A549 treated with RU486 at 1 μM for 4 hours (cell line): Measurements from ENCODE around the gene PDIA2. TPM values are rescaled to one million over a fixed set of nuclear protein-coding genes. Genes with fewer than 3 reads are reported as not detected.

ENCODE experiments used
- total RNA-seq: library from RNA; stranded (reverse); fragments of 200-300 nt; extraction: Qiagen RNA extraction; gene quantifications from 5 replicates; pipeline ENCODE4 v1.2.3, GENCODE V29; 2022; ENCODE audit warnings: low read depth

Gene PDIA2
- total RNA-seq, result 0.13 to 0.64 TPM (median 0.31 TPM) in 4 of 5 replicates, not detected in the other

GRCh38 chr16:283033-283805 is at the start of gene PDIA2:
Gene PDIA2 (plus strand): TSS chr16:283164. CDS start chr16:283170, 6 bp downstream.

GRCh38 chr16:234468-235305 is 48.3 kb upstream of the PDIA2 start, which contains the start of gene FAM234A:
Gene FAM234A (plus strand): TSS chr16:234821. CDS start chr16:254414, 19,593 bp downstream.

GRCh38 chr16:275786-276232 is 7.2 kb upstream of the PDIA2 start, which contains the start of gene RGS11:
Gene RGS11 (minus strand): TSS chr16:275944. CDS start chr16:275911, 33 bp downstream.

GRCh38 chr16:280552-280951 is 2.4 kb upstream of the PDIA2 start, which contains the start of gene ARHGDIG:
Gene ARHGDIG (plus strand): TSS chr16:280591. CDS start chr16:280681, 90 bp downstream.

Other genes starting within 250 kb of the PDIA2 start
- 35.9 to 42.8 TPM (median 42.4 TPM) in 5 replicates for gene POLR3K, start 229.6 kb upstream of the PDIA2 start, total RNA-seq
- gene SNRNP25, start 229.3 kb upstream of the PDIA2 start, total RNA-seq, result 56.8 to 85.9 TPM (median 71.1 TPM) in 5 replicates
- gene RHBDF1, start 210.5 kb upstream of the PDIA2 start, total RNA-seq, result 17.0 to 29.1 TPM (median 25.8 TPM) in 5 replicates
- 61.0 to 78.2 TPM (median 72.5 TPM) in 5 replicates for gene MPG, start 204.9 kb upstream of the PDIA2 start, total RNA-seq
- gene NPRL3, start 144.5 kb upstream of the PDIA2 start, total RNA-seq, result 21.2 to 30.4 TPM (median 27.7 TPM) in 5 replicates
- gene HBZ, start 130.5 kb upstream of the PDIA2 start, total RNA-seq, result 0.14 TPM in 1 of 5 replicates, not detected in the others
- gene HBM, start 117.2 kb upstream of the PDIA2 start, total RNA-seq, result not detected in 5 replicates
- 0.55 to 0.80 TPM (median 0.57 TPM) in 3 of 5 replicates, not detected in the others for gene HBA2, start 110.3 kb upstream of the PDIA2 start, total RNA-seq
- 0.55 to 1.8 TPM (median 1.1 TPM) in 4 of 5 replicates, not detected in the other for gene HBA1, start 106.5 kb upstream of the PDIA2 start, total RNA-seq
- gene HBQ1, start 102.7 kb upstream of the PDIA2 start, total RNA-seq, result 6.1 to 7.9 TPM (median 6.9 TPM) in 5 replicates
- gene LUC7L, start 53.7 kb upstream of the PDIA2 start, total RNA-seq, result 42.5 to 51.2 TPM (median 50.0 TPM) in 5 replicates
- gene FAM234A, start 48.3 kb upstream of the PDIA2 start, total RNA-seq, result 40.5 to 52.4 TPM (median 48.2 TPM) in 5 replicates
- gene RGS11, start 7.2 kb upstream of the PDIA2 start, total RNA-seq, result 2.7 to 5.9 TPM (median 4.2 TPM) in 5 replicates
- 1.8 to 3.6 TPM (median 2.5 TPM) in 5 replicates for gene ARHGDIG, start 2.6 kb upstream of the PDIA2 start, total RNA-seq
- gene AXIN1, start 69.6 kb downstream of the PDIA2 start, total RNA-seq, result 30.0 to 37.7 TPM (median 35.5 TPM) in 5 replicates
- 119 to 135 TPM (median 129 TPM) in 5 replicates for gene MRPL28, start 87.4 kb downstream of the PDIA2 start, total RNA-seq
- gene PGAP6, start 98.8 kb downstream of the PDIA2 start, total RNA-seq, result 27.5 to 40.7 TPM (median 35.0 TPM) in 5 replicates
- gene NME4, start 114.0 kb downstream of the PDIA2 start, total RNA-seq, result 286 to 471 TPM (median 425 TPM) in 5 replicates
- gene DECR2, start 118.7 kb downstream of the PDIA2 start, total RNA-seq, result 18.8 to 30.2 TPM (median 25.3 TPM) in 5 replicates
- gene RAB11FIP3, start 142.5 kb downstream of the PDIA2 start, total RNA-seq, result 16.4 to 22.4 TPM (median 18.8 TPM) in 5 replicates
- 41.1 to 84.0 TPM (median 73.2 TPM) in 5 replicates for gene CAPN15, start 244.5 kb downstream of the PDIA2 start, total RNA-seq